ENCODE data around the gene SH3TC1. TPM values are rescaled to one million over a fixed set of nuclear protein-coding genes. Genes with fewer than 3 reads are reported as not detected.

Gene SH3TC1
- total RNA-seq, 2 experiments from 2014 or later = 28.5 to 28.8 TPM

GRCh38 chr4:8232748-8233147 lies 33.7 kb downstream of the SH3TC1 start:
- ChIA-PET POLR2A (no interaction called here), CTCF (no interaction called here)
- peaks cover 2% of the 10 kb centered on the region for H3K36me3 Mint-ChIP-seq
- peaks cover 16% of the 10 kb centered on the region for H3K4me1 Mint-ChIP-seq (ENCODE audit: low read depth)
- no peak overlapping the region for H3K27ac Mint-ChIP-seq
- no peaks in the 10 kb centered on the region for H3K9me3 Mint-ChIP-seq
- no peak for DNase-seq
- H3K27me3 Mint-ChIP-seq = no peaks in the 10 kb centered on the region
- intact Hi-C loops (cut with micrococcal nuclease) = no loop called here
- no peak overlapping the region for H3K4me3 Mint-ChIP-seq

GRCh38 chr4:8233672-8234484 lies 34.8 kb downstream of the SH3TC1 start:
- no peaks in the 10 kb centered on the region for H3K9me3 Mint-ChIP-seq
- H3K27ac Mint-ChIP-seq = no peak overlapping the region
- H3K36me3 Mint-ChIP-seq = peaks cover 2% of the 10 kb centered on the region
- no peak for DNase-seq
- no peaks in the 10 kb centered on the region for H3K27me3 Mint-ChIP-seq
- intact Hi-C loops (cut with micrococcal nuclease) = no loop called here
- CTCF ChIA-PET = no interaction called here
- peaks cover 10% of the 10 kb centered on the region for H3K4me1 Mint-ChIP-seq (ENCODE audit: low read depth)
- no peak overlapping the region for H3K4me3 Mint-ChIP-seq
- POLR2A ChIA-PET = no interaction called here

GRCh38 chr4:8234715-8235114 lies 35.6 kb downstream of the SH3TC1 start:
- H3K27me3 Mint-ChIP-seq = no peaks in the 10 kb centered on the region
- no peak overlapping the region for H3K4me3 Mint-ChIP-seq
- intact Hi-C loops (cut with micrococcal nuclease) = no loop called here
- H3K9me3 Mint-ChIP-seq = no peaks in the 10 kb centered on the region
- H3K27ac Mint-ChIP-seq = no peak overlapping the region
- H3K4me1 Mint-ChIP-seq (ENCODE audit: low read depth) = peaks cover 4% of the 10 kb centered on the region
- ChIA-PET POLR2A (no interaction called here), CTCF (interaction anchor here (1.8 kb wide), 1 partner anchor 10 kb away, joined by 4 read pairs; no protein-coding TSS in a partner anchor)
- no peak for DNase-seq
- peaks cover 4% of the 10 kb centered on the region for H3K36me3 Mint-ChIP-seq

- Mint-ChIP-seq H3K27ac (no peak overlapping the region), H3K4me1 (ENCODE audit: low read depth) (peaks cover 4% of the 10 kb centered on the region), H3K36me3 (peaks cover 4% of the 10 kb centered on the region), H3K27me3 (no peaks in the 10 kb centered on the region), H3K4me3 (no peak overlapping the region), H3K9me3 (no peaks in the 10 kb centered on the region)
- intact Hi-C loops (cut with micrococcal nuclease) = no loop called here
- ChIA-PET POLR2A (no interaction called here), CTCF (interaction anchor here (1.3 to 1.8 kb wide), 2 partner anchors 10 to 36 kb away, joined by 3 to 4 read pairs; partner anchors contain the start of gene SH3TC1)
- no peak for DNase-seq
These were observed 36.1 kb downstream of the SH3TC1 start for GRCh38 chr4:8235224-8235623.

- POLR2A ChIA-PET = no interaction called here
- Mint-ChIP-seq H3K4me1 (ENCODE audit: low read depth) (no peaks in the 10 kb centered on the region), H3K27me3 (no peaks in the 10 kb centered on the region), H3K4me3 (no peak overlapping the region), H3K36me3 (peaks cover 4% of the 10 kb centered on the region), H3K27ac (no peak overlapping the region), H3K9me3 (no peaks in the 10 kb centered on the region)
- CTCF ChIA-PET = interaction anchor here (0.9 to 1.8 kb wide), 4 partner anchors 9 to 59 kb away, joined by 3 to 6 read pairs (median 4); partner anchors contain the start of gene SH3TC1
- DNase-seq = no peak
- intact Hi-C loops (cut with micrococcal nuclease) = no loop called here
These were observed 36.6 kb downstream of the SH3TC1 start for GRCh38 chr4:8235686-8236085.

GRCh38 chr4:8236106-8236919 lies 37.2 kb downstream of the SH3TC1 start:
- intact Hi-C loops (cut with micrococcal nuclease) = no loop called here
- no peaks in the 10 kb centered on the region for H3K27me3 Mint-ChIP-seq
- no peaks in the 10 kb centered on the region for H3K4me1 Mint-ChIP-seq (ENCODE audit: low read depth)
- ChIA-PET CTCF (interaction anchor here (0.9 to 1.8 kb wide), 4 partner anchors 9 to 60 kb away, joined by 3 to 6 read pairs (median 4); partner anchors contain the start of gene SH3TC1), POLR2A (no interaction called here)
- peaks cover 2% of the 10 kb centered on the region for H3K36me3 Mint-ChIP-seq
- H3K4me3 Mint-ChIP-seq = no peak overlapping the region
- no peak overlapping the region for H3K27ac Mint-ChIP-seq
- DNase-seq = no peak
- no peaks in the 10 kb centered on the region for H3K9me3 Mint-ChIP-seq

- Mint-ChIP-seq H3K9me3 (no peaks in the 10 kb centered on the region), H3K27me3 (no peaks in the 10 kb centered on the region), H3K4me1 (ENCODE audit: low read depth) (peaks cover 4% of the 10 kb centered on the region), H3K4me3 (no peak overlapping the region), H3K27ac (no peak overlapping the region), H3K36me3 (peaks cover 2% of the 10 kb centered on the region)
- ChIA-PET POLR2A (no interaction called here), CTCF (interaction anchor here (1.4 kb wide), 1 partner anchor 60 kb away, joined by 5 read pairs; no protein-coding TSS in a partner anchor)
- intact Hi-C loops (cut with micrococcal nuclease) = no loop called here
- DNase-seq = no peak
These were observed 37.8 kb downstream of the SH3TC1 start for GRCh38 chr4:8236920-8237195.

- Mint-ChIP-seq H3K9me3 (no peaks in the 10 kb centered on the region), H3K27ac (no peak overlapping the region), H3K4me1 (ENCODE audit: low read depth) (peaks cover 9% of the 10 kb centered on the region), H3K4me3 (no peak overlapping the region), H3K36me3 (peaks cover 2% of the 10 kb centered on the region), H3K27me3 (no peaks in the 10 kb centered on the region)
- ChIA-PET POLR2A (no interaction called here), CTCF (interaction anchor here (1.0 kb wide), 1 partner anchor 61 kb away, joined by 3 read pairs; no protein-coding TSS in a partner anchor)
- DNase-seq = no peak
- intact Hi-C loops (cut with micrococcal nuclease) = no loop called here
These were observed 38.3 kb downstream of the SH3TC1 start for GRCh38 chr4:8237256-8237989.

GRCh38 chr4:8238036-8238511 lies 39.0 kb downstream of the SH3TC1 start:
- CTCF ChIA-PET = interaction anchor here (1.0 kb wide), 1 partner anchor 61 kb away, joined by 3 read pairs; no protein-coding TSS in a partner anchor
- peaks cover 9% of the 10 kb centered on the region for H3K4me1 Mint-ChIP-seq (ENCODE audit: low read depth)
- POLR2A ChIA-PET = no interaction called here
- H3K9me3 Mint-ChIP-seq = no peaks in the 10 kb centered on the region
- intact Hi-C loops (cut with micrococcal nuclease) = loop anchor here (1.0 kb wide), 1 partner anchor 61 kb away; no protein-coding TSS in a partner anchor
- no peaks in the 10 kb centered on the region for H3K27me3 Mint-ChIP-seq
- H3K27ac Mint-ChIP-seq = no peak overlapping the region
- DNase-seq = no peak
- peaks cover 2% of the 10 kb centered on the region for H3K36me3 Mint-ChIP-seq
- no peak overlapping the region for H3K4me3 Mint-ChIP-seq

GRCh38 chr4:8238515-8239053 lies 39.5 kb downstream of the SH3TC1 start:
- peaks cover 2% of the 10 kb centered on the region for H3K36me3 Mint-ChIP-seq
- H3K27me3 Mint-ChIP-seq = no peaks in the 10 kb centered on the region
- no peak overlapping the region for H3K4me3 Mint-ChIP-seq
- no peaks in the 10 kb centered on the region for H3K9me3 Mint-ChIP-seq
- intact Hi-C loops (cut with micrococcal nuclease) = loop anchor here (1.0 kb wide), 1 partner anchor 61 kb away; no protein-coding TSS in a partner anchor
- ChIA-PET POLR2A (no interaction called here), CTCF (interaction anchor here (0.8 to 1.0 kb wide), 2 partner anchors 10 to 62 kb away, joined by 3 read pairs; no protein-coding TSS in a partner anchor)
- no peak overlapping the region for H3K27ac Mint-ChIP-seq
- H3K4me1 Mint-ChIP-seq (ENCODE audit: low read depth) = peaks cover 9% of the 10 kb centered on the region
- DNase-seq = no peak

GRCh38 chr4:8239226-8239625 lies 40.1 kb downstream of the SH3TC1 start:
- H3K27ac Mint-ChIP-seq = no peak overlapping the region
- DNase-seq = no peak
- H3K27me3 Mint-ChIP-seq = no peaks in the 10 kb centered on the region
- peaks cover 9% of the 10 kb centered on the region for H3K4me1 Mint-ChIP-seq (ENCODE audit: low read depth)
- ChIA-PET CTCF (interaction anchor here (0.8 kb wide), 1 partner anchor 11 kb away, joined by 3 read pairs; no protein-coding TSS in a partner anchor), POLR2A (no interaction called here)
- H3K36me3 Mint-ChIP-seq = peaks cover 2% of the 10 kb centered on the region
- intact Hi-C loops (cut with micrococcal nuclease) = no loop called here
- no peak overlapping the region for H3K4me3 Mint-ChIP-seq
- no peaks in the 10 kb centered on the region for H3K9me3 Mint-ChIP-seq

Data from activated CD4-positive, alpha-beta memory T cell treated with anti-CD3 and anti-CD28 coated beads for 36 hours (primary cell).